ENCODE results near the gene CDK5. TPM values are rescaled to one million over a fixed set of nuclear protein-coding genes. Genes with fewer than 3 reads are reported as not detected.

The CDK5 gene
- total and polyA plus RNA-seq, 4 experiments from 2014 or later: 6.3 to 15.2 (median 9.1) TPM

GRCh38 chr7:151061213-151062110 lies 3.8 kb upstream of the CDK5 start:
- DNase-seq: no peak
- H3K9me3 Mint-ChIP-seq: no peaks in the 10 kb centered on the region
- Histone ChIP-seq H3K27ac (ENCODE audit: low read depth, low read length) (no peak overlapping the region), H3K36me3 (ENCODE audit: insufficient read depth, low read length) (peaks cover 16% of the 10 kb centered on the region), H3K4me1 (ENCODE audit: insufficient read depth, low read length) (peaks cover 41% of the 10 kb centered on the region), H3K9me3 (ENCODE audit: control insufficient read depth in 1 of 2, low read length in 2 of 2) (no peaks in the 10 kb centered on the region), H3K4me3 (ENCODE audit: low read length in 2 of 2) (no peak overlapping the region), H3K27me3 (ENCODE audit: insufficient read depth, low read length) (no peaks in the 10 kb centered on the region)
- intact Hi-C loops (cut with micrococcal nuclease): no loop called here
- H3K27ac Mint-ChIP-seq: peak overlapping the region in 6 of 7 donors; percentile 66 to 85 (median 74)
- H3K4me3 Mint-ChIP-seq: peak overlapping the region; percentile 61 to 93 (median 86)
- POLR2A ChIA-PET (ENCODE audit: partially characterized antibody): interaction anchor here (1.5 to 5.0 kb wide), 3 partner anchors 15 to 22 kb away, joined by 3 to 68 read pairs (median 14); partner anchors contain the start of genes AGAP3, FASTK and TMUB1
- CTCF ChIA-PET (ENCODE audit: partially characterized antibody): interaction anchor here (1.3 to 1.7 kb wide), 2 partner anchors 22 to 53 kb away, joined by 3 to 5 read pairs; partner anchors contain the start of gene TMUB1
- H3K27me3 Mint-ChIP-seq: peaks cover 0 to 2% of the 10 kb centered on the region in 2 donors
- peaks cover 0 to 33% of the 10 kb centered on the region in 2 donors for H3K36me3 Mint-ChIP-seq
- peaks cover 18 to 47% (median 33%) of the 10 kb centered on the region in 4 donors for H3K4me1 Mint-ChIP-seq

GRCh38 chr7:151060416-151061212 lies 2.9 kb upstream of the CDK5 start:
- Histone ChIP-seq H3K4me3 (ENCODE audit: low read length in 2 of 2) (peak overlapping the region; percentile 39 to 70), H3K4me1 (ENCODE audit: insufficient read depth, low read length) (peaks cover 41% of the 10 kb centered on the region), H3K27ac (ENCODE audit: low read depth, low read length) (peak overlapping the region; percentile 85), H3K9me3 (ENCODE audit: control insufficient read depth in 1 of 2, low read length in 2 of 2) (no peaks in the 10 kb centered on the region), H3K27me3 (ENCODE audit: insufficient read depth, low read length) (no peaks in the 10 kb centered on the region), H3K36me3 (ENCODE audit: insufficient read depth, low read length) (peaks cover 13% of the 10 kb centered on the region)
- intact Hi-C loops (cut with micrococcal nuclease): no loop called here
- Mint-ChIP-seq H3K27ac (peak overlapping the region in 6 of 7 donors; percentile 66 to 85 (median 76)), H3K4me3 (peak overlapping the region; percentile 77 to 93 (median 86)), H3K27me3 (peaks cover 0 to 2% of the 10 kb centered on the region in 2 donors), H3K36me3 (peaks cover 0 to 33% of the 10 kb centered on the region in 2 donors), H3K9me3 (no peaks in the 10 kb centered on the region), H3K4me1 (peaks cover 18 to 48% (median 36%) of the 10 kb centered on the region in 4 donors)
- CTCF ChIA-PET (ENCODE audit: partially characterized antibody): interaction anchor here (0.8 to 1.7 kb wide), 2 partner anchors 50 to 52 kb away, joined by 3 to 5 read pairs; no protein-coding TSS in a partner anchor
- POLR2A ChIA-PET (ENCODE audit: partially characterized antibody): interaction anchor here (1.0 to 5.0 kb wide), 4 partner anchors 16 to 33 kb away, joined by 4 to 68 read pairs (median 10); partner anchors contain the start of genes ABCB8, AGAP3, FASTK and TMUB1
- DNase-seq: peak in 1 of 5 donors; percentile 41

GRCh38 chr7:151060113-151060415 lies 2.4 kb upstream of the CDK5 start:
- peaks cover 0 to 27% of the 10 kb centered on the region in 2 donors for H3K36me3 Mint-ChIP-seq
- ChIA-PET POLR2A (ENCODE audit: partially characterized antibody) (interaction anchor here (1.0 to 5.0 kb wide), 4 partner anchors 16 to 32 kb away, joined by 4 to 68 read pairs (median 10); partner anchors contain the start of genes ABCB8, AGAP3, FASTK and TMUB1), CTCF (ENCODE audit: partially characterized antibody) (interaction anchor here (0.8 to 1.7 kb wide), 2 partner anchors 49 to 51 kb away, joined by 3 to 5 read pairs; no protein-coding TSS in a partner anchor)
- peaks cover 18 to 48% (median 36%) of the 10 kb centered on the region in 4 donors for H3K4me1 Mint-ChIP-seq
- no peak for DNase-seq
- peak overlapping the region; percentile 50 to 85 (median 70) for H3K27ac Mint-ChIP-seq
- H3K36me3 ChIP-seq (ENCODE audit: insufficient read depth, low read length): peaks cover 7% of the 10 kb centered on the region
- no peaks in the 10 kb centered on the region for H3K9me3 Mint-ChIP-seq
- H3K4me3 Mint-ChIP-seq: peak overlapping the region; percentile 77 to 93 (median 86)
- intact Hi-C loops (cut with micrococcal nuclease): no loop called here
- H3K27ac ChIP-seq (ENCODE audit: low read depth, low read length): peak overlapping the region; percentile 85
- H3K27me3 Mint-ChIP-seq: peaks cover 0 to 2% of the 10 kb centered on the region in 2 donors
- peaks cover 41% of the 10 kb centered on the region for H3K4me1 ChIP-seq (ENCODE audit: insufficient read depth, low read length)
- no peaks in the 10 kb centered on the region for H3K9me3 ChIP-seq (ENCODE audit: control insufficient read depth in 1 of 2, low read length in 2 of 2)
- peak overlapping the region; percentile 39 to 70 for H3K4me3 ChIP-seq (ENCODE audit: low read length in 2 of 2)
- no peaks in the 10 kb centered on the region for H3K27me3 ChIP-seq (ENCODE audit: insufficient read depth, low read length)

- H3K36me3 ChIP-seq (ENCODE audit: insufficient read depth, low read length): peaks cover 2% of the 10 kb centered on the region
- CTCF ChIA-PET (ENCODE audit: partially characterized antibody): interaction anchor here (1.2 to 1.7 kb wide), 2 partner anchors 45 to 51 kb away, joined by 3 to 5 read pairs; no protein-coding TSS in a partner anchor
- H3K27ac ChIP-seq (ENCODE audit: low read depth, low read length): peak within 1 kb of the TSS; percentile 85
- H3K27me3 ChIP-seq (ENCODE audit: insufficient read depth, low read length): no peaks in the 10 kb centered on the region
- Mint-ChIP-seq H3K36me3 (peaks cover 0 to 23% of the 10 kb centered on the region in 2 donors), H3K27ac (peak within 1 kb of the TSS; percentile 85 to 99 (median 96)), H3K4me1 (peaks cover 18 to 51% (median 36%) of the 10 kb centered on the region in 4 donors), H3K4me3 (peak within 1 kb of the TSS; percentile 86 to 97 (median 94)), H3K27me3 (peaks cover 0 to 2% of the 10 kb centered on the region in 2 donors), H3K9me3 (no peaks in the 10 kb centered on the region)
- intact Hi-C loops (cut with micrococcal nuclease): loop anchor here (1.0 to 2.0 kb wide), 3 partner anchors 41 to 167 kb away; partner anchors contain the start of gene ABCF2
- no peaks in the 10 kb centered on the region for H3K9me3 ChIP-seq (ENCODE audit: control insufficient read depth in 1 of 2, low read length in 2 of 2)
- peak; percentile 60 to 79 (median 69) for DNase-seq
- peaks cover 41% of the 10 kb centered on the region for H3K4me1 ChIP-seq (ENCODE audit: insufficient read depth, low read length)
- POLR2A ChIA-PET (ENCODE audit: partially characterized antibody): interaction anchor here (1.0 to 5.0 kb wide), 11 partner anchors 17 to 51 kb away, joined by 3 to 68 read pairs (median 6); partner anchors contain the start of genes ABCB8, AGAP3, FASTK and TMUB1
- peak within 1 kb of the TSS; percentile 45 to 70 for H3K4me3 ChIP-seq (ENCODE audit: low read length in 2 of 2)
Observed at GRCh38 chr7:151059367-151060112, 1.8 kb upstream of the CDK5 start, which contains the start of gene SLC4A2. Gene SLC4A2 (plus strand): TSS chr7:151059589. CDS start chr7:151061988, 2,399 bp downstream.

GRCh38 chr7:151058781-151059366 lies 1.2 kb upstream of the CDK5 start:
- H3K36me3 Mint-ChIP-seq: peaks cover 0 to 21% of the 10 kb centered on the region in 2 donors
- H3K4me1 Mint-ChIP-seq: peaks cover 18 to 54% (median 36%) of the 10 kb centered on the region in 4 donors
- intact Hi-C loops (cut with micrococcal nuclease): loop anchor here (1.0 to 2.0 kb wide), 6 partner anchors 21 to 1345 kb away; partner anchors contain the start of genes ABCB8, ABCF2 and FASTK

More at GRCh38 chr7:151058781-151059366, 1.2 kb upstream of the CDK5 start:
- Histone ChIP-seq H3K9me3 (ENCODE audit: control insufficient read depth in 1 of 2, low read length in 2 of 2) (no peaks in the 10 kb centered on the region), H3K27ac (ENCODE audit: low read depth, low read length) (peak overlapping the region; percentile 85), H3K27me3 (ENCODE audit: insufficient read depth, low read length) (no peaks in the 10 kb centered on the region), H3K4me1 (ENCODE audit: insufficient read depth, low read length) (peaks cover 41% of the 10 kb centered on the region), H3K36me3 (ENCODE audit: insufficient read depth, low read length) (no peaks in the 10 kb centered on the region), H3K4me3 (ENCODE audit: low read length in 2 of 2) (peak overlapping the region; percentile 45 to 70)
- DNase-seq: no peak
- H3K9me3 Mint-ChIP-seq: no peaks in the 10 kb centered on the region
- H3K27me3 Mint-ChIP-seq: peaks cover 0 to 2% of the 10 kb centered on the region in 2 donors
- peak overlapping the region; percentile 85 to 99 (median 96) for H3K27ac Mint-ChIP-seq
- POLR2A ChIA-PET (ENCODE audit: partially characterized antibody): interaction anchor here (0.6 to 5.0 kb wide), 17 partner anchors 18 to 574 kb away, joined by 3 to 68 read pairs (median 3); partner anchors contain the start of genes ABCB8, AGAP3, FASTK and TMUB1
- H3K4me3 Mint-ChIP-seq: peak overlapping the region; percentile 86 to 97 (median 94)
- CTCF ChIA-PET (ENCODE audit: partially characterized antibody): interaction anchor here (1.0 to 1.3 kb wide), 3 partner anchors 28 to 182 kb away, joined by 3 to 4 read pairs (median 3); no protein-coding TSS in a partner anchor

All from CD4-positive, alpha-beta memory T cell (primary cell).